ENCODE results near the gene CTPS2. TPM values are rescaled to one million over a fixed set of nuclear protein-coding genes. Genes with fewer than 3 reads are reported as not detected.
"Not testable (repeated sequence)": the region's sequence is repeated elsewhere in the genome, so short reads cannot be mapped to it uniquely, and the experiment has no call there.

The CTPS2 gene
- polyA plus RNA-seq, 1 donor = 20.8 TPM

DNA sequence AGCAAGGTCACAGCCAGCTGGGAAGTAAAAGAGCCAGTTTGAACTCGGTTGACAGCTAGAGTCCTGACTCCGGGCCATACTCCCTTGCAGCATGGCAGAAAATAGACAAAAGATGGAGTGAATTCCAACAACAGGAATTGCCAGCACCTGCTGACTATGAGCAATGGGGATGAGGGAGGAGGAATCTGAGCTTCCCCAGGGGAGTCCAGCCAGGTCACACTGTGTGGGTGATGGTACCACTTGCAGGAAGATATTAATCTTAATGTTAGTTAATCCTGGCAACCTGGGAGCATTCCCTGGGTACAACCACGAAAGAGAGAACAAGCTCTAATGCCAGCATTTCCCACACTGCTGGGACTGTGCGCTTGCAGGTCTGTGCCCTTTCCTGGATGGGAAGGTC is 110.6 kb downstream of the CTPS2 start:
- no peak for DNase-seq

DNA sequence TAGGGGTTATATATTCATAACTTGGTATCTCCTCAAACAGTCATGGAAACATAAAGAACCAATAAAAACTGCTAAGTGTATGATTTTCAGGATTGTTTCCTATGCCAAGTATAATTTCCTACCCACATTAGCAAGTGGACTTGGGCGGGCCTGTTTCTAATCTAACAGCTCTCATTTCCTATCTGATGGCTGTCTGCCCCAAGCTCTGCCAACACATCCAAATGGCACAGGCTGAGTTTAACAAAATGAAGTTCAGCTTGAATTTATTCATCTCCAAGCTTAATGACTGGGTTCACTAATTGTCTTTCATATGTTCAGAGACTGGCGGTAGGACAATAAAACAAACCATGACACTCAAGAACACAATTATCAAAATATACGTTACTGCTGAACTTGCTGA is 118.0 kb downstream of the CTPS2 start:
- no peak for DNase-seq

DNA sequence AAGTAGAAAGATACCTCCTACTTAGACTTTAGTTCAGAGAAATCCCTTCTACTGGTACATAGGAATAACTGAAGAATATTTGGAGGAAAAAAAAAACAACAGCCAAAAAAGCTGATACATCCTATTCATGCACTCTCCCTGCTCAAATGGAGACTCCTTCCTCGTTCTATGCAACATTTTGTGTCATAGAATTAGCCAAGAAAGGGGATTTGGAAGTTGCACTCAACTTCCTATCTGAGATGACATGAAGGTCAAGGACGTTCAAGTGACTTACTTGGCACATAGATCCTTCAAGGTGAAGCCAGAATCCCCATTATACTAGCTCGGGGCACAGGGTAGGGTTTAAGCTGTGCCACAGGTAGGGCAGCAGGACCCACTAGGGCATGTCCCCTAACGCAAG is 118.7 kb downstream of the CTPS2 start:
- DNase-seq = no peak

GRCh38 chrX:16592194-16592770 is 120.2 kb downstream of the CTPS2 start:
- DNase-seq = no peak

- DNase-seq = no peak
Observed at GRCh38 chrX:16589826-16590225, 122.6 kb downstream of the CTPS2 start.

DNA sequence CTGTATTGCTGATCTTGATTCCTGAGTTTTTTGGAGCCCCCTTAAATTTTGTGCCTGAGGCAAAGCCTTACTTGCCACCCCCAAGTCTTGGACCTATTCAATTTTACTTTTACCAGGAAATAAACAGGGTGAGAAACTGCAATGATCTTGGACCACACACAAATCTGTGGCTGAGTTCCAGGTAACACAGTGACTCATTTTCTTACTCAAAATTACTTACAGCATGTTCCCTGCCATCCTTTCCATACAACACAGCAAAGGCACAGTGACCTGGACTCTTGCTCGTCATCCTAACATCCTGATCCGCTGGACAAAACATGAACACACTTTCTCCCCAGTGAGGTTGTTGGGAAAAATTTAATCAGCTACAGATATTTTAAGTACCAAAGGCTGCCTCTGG is 123.3 kb downstream of the CTPS2 start:
- DNase-seq = no peak

DNA sequence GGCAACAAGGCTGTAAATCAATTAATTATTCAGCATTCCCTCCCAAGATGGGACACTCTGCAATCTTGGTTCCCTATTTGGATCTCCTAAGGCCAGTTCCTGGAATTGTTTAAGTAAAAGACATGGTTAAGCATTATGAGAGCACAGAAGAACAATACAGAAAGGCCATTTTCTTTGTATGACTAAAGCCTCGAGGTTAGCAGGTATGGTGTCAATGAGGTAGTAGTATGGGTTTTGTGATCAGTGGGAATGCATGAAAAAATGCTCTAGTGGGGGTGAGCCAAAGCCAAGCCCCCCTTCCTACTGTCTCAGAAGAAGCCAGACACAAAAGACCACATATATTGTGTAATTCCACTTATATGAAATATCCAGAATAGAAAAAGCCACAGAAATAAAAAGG is 124.2 kb downstream of the CTPS2 start:
- DNase-seq = no peak

- no peak for DNase-seq
Observed at GRCh38 chrX:16587836-16588235, 124.6 kb downstream of the CTPS2 start.

GRCh38 chrX:16586377-16587112 is 125.9 kb downstream of the CTPS2 start:
- DNase-seq = no peak

- DNase-seq = no peak
Observed at GRCh38 chrX:16585486-16586376, 126.7 kb downstream of the CTPS2 start.

DNA sequence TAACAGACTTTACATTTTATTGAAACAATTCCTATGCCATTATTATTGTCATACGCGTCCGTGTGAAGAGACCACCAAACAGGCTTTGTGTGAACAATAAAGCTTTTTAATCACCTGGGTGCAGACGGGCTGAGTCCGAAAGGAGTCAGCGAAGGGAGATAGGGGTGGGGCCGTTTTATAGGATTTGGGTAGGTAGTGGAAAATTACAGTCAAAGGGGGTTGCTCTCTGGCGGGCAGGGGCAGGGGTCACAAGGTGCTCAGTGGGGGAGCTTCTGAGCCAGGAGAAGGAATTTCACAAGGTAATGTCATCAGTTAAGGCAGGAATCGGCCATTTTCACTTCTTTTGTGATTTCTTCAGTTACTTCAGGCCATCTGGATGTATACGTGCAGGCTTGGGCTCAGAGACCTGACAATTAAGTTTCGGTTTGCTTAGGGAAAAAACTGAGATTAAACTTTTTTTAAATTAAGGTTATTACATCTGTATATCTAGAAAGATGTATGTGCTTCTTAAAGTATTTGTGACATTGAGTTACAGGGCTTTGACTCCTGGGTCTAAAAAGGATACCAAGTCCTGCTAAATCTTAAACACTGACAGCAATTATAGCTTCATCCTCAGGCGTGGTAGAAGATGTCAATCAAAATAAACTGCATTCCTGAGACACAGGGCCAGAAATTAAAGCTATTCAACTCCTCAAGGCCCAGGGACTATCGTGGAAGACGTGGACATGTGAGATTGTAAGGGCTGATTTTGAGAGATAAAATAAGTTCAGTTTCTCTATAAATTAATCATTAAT is 132.3 kb downstream of the CTPS2 start:
- not testable (repeated sequence) for DNase-seq

DNA sequence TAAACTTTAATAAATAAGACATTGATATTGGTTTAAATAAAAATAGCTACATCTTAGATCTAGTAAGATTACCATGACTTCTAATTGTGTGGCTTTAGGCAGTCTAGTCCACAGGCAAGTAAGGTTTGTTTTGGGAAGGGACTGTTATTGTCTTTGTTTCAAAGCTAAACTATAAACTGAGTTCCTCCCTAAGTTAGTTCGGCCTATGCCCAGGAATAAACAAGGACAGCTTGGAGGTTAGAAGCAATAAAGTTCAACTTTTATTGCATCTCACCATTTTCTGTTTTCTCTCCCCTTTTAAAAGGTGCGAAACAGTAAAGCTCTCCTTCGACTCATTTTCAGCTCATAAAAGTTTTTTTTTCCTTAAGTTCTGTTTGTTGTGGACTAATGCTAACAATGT is 133.0 kb downstream of the CTPS2 start:
- DNase-seq = no peak

- DNase-seq = no peak
Observed at GRCh38 chrX:16578218-16578617, 134.3 kb downstream of the CTPS2 start.

DNA sequence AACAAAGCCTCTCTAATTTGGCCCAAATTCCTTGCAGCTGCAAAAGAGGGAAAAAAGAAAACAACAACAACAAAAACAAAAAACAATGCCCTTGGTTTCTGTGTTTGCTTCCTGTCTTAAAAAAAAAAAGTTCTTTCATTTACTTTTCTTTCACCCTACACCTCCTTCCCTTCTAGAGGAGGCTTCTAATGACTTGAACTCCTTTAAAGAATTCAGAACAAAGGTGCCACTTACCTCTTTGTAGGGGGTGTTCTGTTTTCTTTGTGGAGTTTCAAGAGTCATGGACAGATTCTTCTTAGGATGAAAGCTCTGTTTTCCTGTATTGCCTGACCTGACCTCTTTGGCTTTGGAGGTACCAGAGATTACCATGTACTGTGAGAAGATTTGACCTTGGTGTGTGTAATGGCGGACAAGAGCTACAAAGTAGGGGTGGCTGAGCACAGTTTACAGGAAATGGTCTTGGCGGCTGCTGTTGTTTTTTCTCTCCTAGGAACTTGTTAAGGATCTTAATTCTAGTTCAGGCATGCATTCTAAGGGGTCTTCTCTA is 134.9 kb downstream of the CTPS2 start:
- no peak for DNase-seq

DNA sequence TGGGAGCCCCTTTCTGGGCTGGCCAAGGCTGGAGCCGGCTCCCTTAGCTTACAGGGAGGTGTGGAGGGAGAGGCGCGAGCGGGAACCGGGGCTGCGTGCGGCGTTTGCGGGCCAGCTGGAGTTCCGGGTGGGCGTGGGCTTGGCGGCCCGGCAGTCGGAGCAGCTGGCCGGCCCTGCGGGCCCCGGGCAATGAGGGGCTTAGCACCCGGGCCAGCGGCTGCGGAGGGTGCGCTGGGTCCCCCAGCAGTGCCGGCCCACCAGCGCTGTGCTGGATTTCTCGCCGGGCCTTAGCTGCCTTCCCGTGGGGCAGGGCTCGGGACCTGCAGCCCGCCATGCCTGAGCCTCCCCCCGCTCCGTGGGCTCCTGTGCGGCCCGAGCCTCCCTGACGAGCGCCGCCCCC is 137.1 kb downstream of the CTPS2 start:
- not testable (repeated sequence) for DNase-seq

GRCh38 chrX:16573781-16574180 is 138.7 kb downstream of the CTPS2 start:
- no peak for DNase-seq

DNA sequence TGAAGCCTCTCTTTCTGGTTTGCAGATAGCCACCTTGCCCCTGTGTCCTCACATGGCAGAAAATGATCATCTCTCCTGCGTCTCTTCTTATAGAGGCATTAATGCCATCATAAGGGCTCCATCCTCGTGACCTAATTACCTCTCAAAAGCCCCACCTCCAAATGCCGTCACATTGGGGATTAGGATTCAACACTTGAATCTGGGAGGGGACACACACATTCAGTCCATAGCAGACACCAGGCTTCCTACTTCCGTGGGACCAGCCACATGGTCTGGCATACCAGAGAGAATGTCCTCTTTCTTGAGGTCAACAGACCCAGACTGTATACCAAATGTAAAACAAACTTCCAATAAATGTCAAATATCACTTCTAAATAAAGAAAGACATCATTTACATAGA is 144.8 kb downstream of the CTPS2 start:
- no peak for DNase-seq

GRCh38 chrX:16566571-16566970 is 145.9 kb downstream of the CTPS2 start:
- DNase-seq = no peak

DNA sequence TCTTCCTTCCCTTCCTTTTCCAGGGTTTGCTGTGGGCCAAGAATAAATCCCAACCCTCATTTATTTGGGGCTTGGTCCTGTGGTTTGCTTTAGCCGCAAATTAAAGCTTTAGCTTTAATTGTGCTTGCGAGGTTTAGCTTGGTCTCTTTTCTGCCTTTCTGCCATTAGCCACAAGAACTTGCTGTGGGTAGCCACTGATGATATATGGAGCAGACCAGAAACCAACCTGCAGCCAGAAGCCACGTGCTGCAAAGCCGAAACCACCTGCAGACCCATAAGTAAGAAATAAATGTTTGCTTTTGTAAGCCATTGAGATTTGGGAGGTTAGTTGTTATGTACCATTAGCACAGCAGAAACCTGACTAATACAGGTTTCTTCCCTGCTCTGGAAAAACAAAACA is 152.3 kb downstream of the CTPS2 start:
- DNase-seq = no peak

DNA sequence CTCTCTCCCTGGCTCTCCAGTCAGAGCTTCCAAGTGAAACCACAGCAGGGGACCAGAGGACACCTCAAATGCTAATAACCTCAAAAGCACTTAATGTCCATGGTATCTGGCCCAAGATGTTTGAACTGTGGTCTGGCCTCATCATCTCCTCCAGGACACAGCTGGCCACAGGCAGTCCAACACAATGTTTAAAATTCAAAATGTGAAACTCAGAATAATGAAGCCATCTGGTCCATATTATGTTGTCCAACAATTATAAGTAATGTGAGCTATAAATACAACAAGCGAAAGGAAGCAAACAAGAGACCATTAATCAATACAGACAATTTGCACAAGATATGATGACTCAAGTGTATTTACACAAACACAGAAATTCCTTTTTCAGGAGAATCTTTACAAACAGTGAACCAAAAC is 153.3 kb downstream of the CTPS2 start:
- no peak for DNase-seq

DNA sequence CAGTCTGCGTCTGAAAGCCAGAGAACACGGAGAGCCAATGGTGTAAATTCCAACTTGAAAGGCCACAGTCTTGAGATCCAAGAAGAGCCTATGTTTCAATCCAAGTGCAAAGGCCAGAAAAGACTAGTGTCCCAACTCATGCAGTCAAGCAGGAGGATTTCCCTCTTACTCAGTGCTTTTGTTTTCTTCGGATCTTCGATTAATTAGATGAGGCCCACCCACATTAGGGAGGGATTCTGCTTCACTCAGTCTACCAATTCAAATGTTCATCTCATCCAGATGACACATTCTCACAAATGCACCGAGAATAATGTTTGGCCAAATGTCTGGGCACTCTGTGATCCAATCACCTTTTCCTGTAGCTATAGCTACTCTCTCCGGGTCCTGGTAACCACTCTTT is 154.0 kb downstream of the CTPS2 start:
- no peak for DNase-seq

DNA sequence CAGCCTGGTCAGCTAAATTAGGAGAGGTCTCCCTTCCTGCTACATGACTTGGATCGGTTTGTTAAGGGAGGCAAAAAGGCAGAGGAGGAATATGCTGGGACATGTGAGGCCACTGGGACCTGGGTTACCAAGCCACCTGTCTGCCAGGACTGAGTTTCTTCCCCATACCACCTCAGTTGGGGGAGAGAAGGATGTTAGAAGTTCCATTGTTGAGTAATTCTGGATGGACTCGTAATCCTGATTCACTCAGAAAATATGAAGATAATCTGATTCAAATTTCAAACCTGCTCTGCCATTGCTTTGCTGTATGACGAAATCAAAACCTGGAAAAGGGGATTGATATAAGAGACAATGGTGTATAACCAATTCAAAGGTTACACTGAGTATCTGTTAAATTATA is 159.9 kb downstream of the CTPS2 start:
- no peak for DNase-seq

Data from hindlimb muscle (tissue), 1 donor.